CD4-positive, CD25-positive, alpha-beta regulatory T cell (primary cell): ENCODE data around the gene LCP2. TPM values are rescaled to one million over a fixed set of nuclear protein-coding genes. Genes with fewer than 3 reads are reported as not detected.
A peak's percentile ranks its signal among the peaks of the same experiment; 100 is the strongest.
"Not testable (repeated sequence)": the region's sequence is repeated elsewhere in the genome, so short reads cannot be mapped to it uniquely, and the experiment has no call there.

ENCODE experiments used
- ATAC-seq, 2 donors: fragments of 150-1000 bp; cut with Tn5 transposase; one replicate each; pipeline ENCODE4 v1.10.0; 2021; ENCODE audit warnings: low read depth in 2 of 2, moderate number of reproducible peaks in 2 of 2, moderate library complexity in 1 of 2
- DNase-seq, 3 donors: peaks; one replicate each; pipeline versions ENCODE4 v3.0.0 to v3.0.0-alpha.2; 2012 to 2022; ENCODE audit warnings: mixed read lengths in 1 of 3
- H3K27ac ChIP-seq: one replicate; pipeline ENCODE4 v1.7.0; 2013; ENCODE audit warnings: mild to moderate bottlenecking, low read length; ENCODE audit not compliant: insufficient read depth, poor library complexity, severe bottlenecking
- H3K27me3 ChIP-seq: one replicate; pipeline ENCODE4 v1.7.0; 2013; ENCODE audit warnings: low read length; ENCODE audit not compliant: control insufficient read depth, insufficient read depth
- H3K36me3 ChIP-seq: one replicate; pipeline ENCODE4 v1.7.0; 2013; ENCODE audit warnings: mild to moderate bottlenecking, low read length, moderate library complexity; ENCODE audit not compliant: control insufficient read depth, insufficient read depth
- H3K4me1 ChIP-seq: 2 replicates; pipeline ENCODE4 v1.7.0; 2013; ENCODE audit warnings: mild to moderate bottlenecking, low read length; ENCODE audit not compliant: insufficient read depth, control insufficient read depth, poor library complexity, severe bottlenecking
- H3K4me3 ChIP-seq: one replicate; pipeline ENCODE4 v1.7.0; 2013; ENCODE audit warnings: low read depth, mild to moderate bottlenecking, low read length, moderate library complexity
- H3K9me3 ChIP-seq, 2 experiments: 1 replicate in 1 of 2; 2 replicates in 1 of 2; pipeline ENCODE4 v1.7.0; 2013; ENCODE audit warnings: low read length in 2 of 2, mild to moderate bottlenecking in 1 of 2, moderate library complexity in 1 of 2; ENCODE audit not compliant: control insufficient read depth in 2 of 2
- H3K27ac Mint-ChIP-seq, 3 donors: one replicate each; pipeline ENCODE4 v1.8.0; 2020 to 2022; ENCODE audit warnings: mild to moderate bottlenecking in 3 of 3, mixed read lengths in 3 of 3, moderate library complexity in 2 of 3
- H3K27me3 Mint-ChIP-seq: one replicate; pipeline ENCODE4 v1.8.0; 2022; ENCODE audit warnings: mild to moderate bottlenecking, mixed read lengths
- H3K36me3 Mint-ChIP-seq: one replicate; pipeline ENCODE4 v1.8.0; 2020; ENCODE audit warnings: mixed read lengths
- H3K4me1 Mint-ChIP-seq, 4 donors: one replicate each; pipeline ENCODE4 v1.8.0; 2020 to 2022; ENCODE audit warnings: mixed read lengths in 4 of 4, mild to moderate bottlenecking in 1 of 4
- H3K4me3 Mint-ChIP-seq, 4 donors: one replicate each; pipeline ENCODE4 v1.8.0; 2020 to 2022; ENCODE audit warnings: mild to moderate bottlenecking in 4 of 4, mixed read lengths in 4 of 4, moderate library complexity in 3 of 4
- H3K9me3 Mint-ChIP-seq, 7 donors: one replicate each; pipeline ENCODE4 v1.8.0; 2020 to 2022; ENCODE audit warnings: mixed read lengths in 7 of 7, mild to moderate bottlenecking in 3 of 7, moderate library complexity in 2 of 7
- polyA plus RNA-seq, 4 donors: library from polyadenylated mRNA; unstranded; fragments of 300-500 nt; fragmentation: Illumina TruSeq; gene quantifications; one replicate each; pipeline ENCODE4 v1.2.3, GENCODE V29; 2021
- total RNA-seq: library from RNA; stranded (reverse); gene quantifications from one replicate; pipeline ENCODE4 v1.2.3, GENCODE V29; 2022

LCP2 gene
- total and polyA plus RNA-seq, 5 donors from 2014 or later: 164 to 351 (median 197) TPM

DNA sequence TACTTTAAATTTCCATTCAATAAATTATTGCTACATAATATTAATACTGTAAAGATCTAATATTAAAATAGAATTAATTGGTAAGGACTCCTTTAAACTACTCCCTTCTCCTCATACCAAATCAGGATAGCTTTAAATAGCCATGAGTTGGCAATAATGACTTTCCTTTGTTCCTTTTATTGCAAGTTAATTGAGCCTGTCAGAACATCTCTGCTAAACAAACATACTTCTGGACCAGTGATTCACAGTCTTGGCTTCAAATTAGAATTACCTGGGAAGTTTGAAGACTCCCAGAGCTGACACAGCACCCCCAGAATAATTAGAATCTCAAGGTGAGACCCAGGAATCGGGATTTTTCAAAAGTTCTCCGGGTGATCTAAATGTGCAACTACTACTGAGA lies 46.1 kb downstream of the LCP2 start:
- Mint-ChIP-seq H3K4me1 (peaks cover 22 to 62% (median 42%) of the 10 kb centered on the region in 4 donors), H3K4me3 (no peak overlapping the region), H3K27me3 (no peaks in the 10 kb centered on the region), H3K27ac (no peak overlapping the region), H3K9me3 (peaks cover 0 to under 1% (median 0%) of the 10 kb centered on the region in 7 donors), H3K36me3 (peaks cover 83% of the 10 kb centered on the region)
- DNase-seq (no peak), ATAC-seq (no peak)
- Histone ChIP-seq H3K9me3 (no peaks in the 10 kb centered on the region), H3K36me3 (peaks cover 94% of the 10 kb centered on the region), H3K4me3 (no peak overlapping the region), H3K27me3 (no peaks in the 10 kb centered on the region), H3K27ac (peak overlapping the region; percentile 25), H3K4me1 (peaks cover 28% of the 10 kb centered on the region)

DNA sequence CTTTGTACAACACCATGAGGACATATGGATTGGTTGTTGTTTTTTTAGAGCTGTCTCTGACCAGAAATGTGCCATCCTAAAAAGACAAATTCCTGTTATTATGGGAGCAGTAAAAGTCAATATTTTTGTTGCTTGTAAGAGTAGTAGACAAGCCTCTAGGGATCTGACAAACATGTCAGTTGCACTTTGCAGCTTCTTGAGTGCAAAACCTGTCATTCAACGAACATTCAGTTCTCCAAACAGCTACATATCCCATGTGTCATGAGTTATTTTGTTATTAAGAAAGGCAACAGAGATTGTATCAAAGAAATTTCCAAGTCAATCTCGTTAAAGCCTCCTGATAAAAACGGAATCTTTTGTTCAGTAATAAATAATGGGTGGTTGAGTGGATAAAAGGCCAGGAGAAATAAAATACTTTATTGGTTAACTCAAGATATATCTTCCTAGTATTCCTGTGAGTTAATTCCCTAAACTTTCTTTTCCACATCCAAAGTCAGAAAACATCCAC lies 46.7 kb downstream of the LCP2 start:
- H3K27me3 ChIP-seq: no peaks in the 10 kb centered on the region
- peaks cover 28% of the 10 kb centered on the region for H3K4me1 ChIP-seq
- peaks cover 94% of the 10 kb centered on the region for H3K36me3 ChIP-seq
- H3K9me3 Mint-ChIP-seq: peaks cover 0 to 1% (median 0%) of the 10 kb centered on the region in 7 donors
- no peak overlapping the region for H3K4me3 ChIP-seq
- no peaks in the 10 kb centered on the region for H3K9me3 ChIP-seq
- H3K4me3 Mint-ChIP-seq: no peak overlapping the region
- DNase-seq (no peak), ATAC-seq (no peak)
- no peak overlapping the region for H3K27ac Mint-ChIP-seq
- peaks cover 20 to 58% (median 38%) of the 10 kb centered on the region in 4 donors for H3K4me1 Mint-ChIP-seq
- H3K27ac ChIP-seq: no peak overlapping the region
- H3K36me3 Mint-ChIP-seq: peaks cover 82% of the 10 kb centered on the region
- H3K27me3 Mint-ChIP-seq: no peaks in the 10 kb centered on the region

DNA sequence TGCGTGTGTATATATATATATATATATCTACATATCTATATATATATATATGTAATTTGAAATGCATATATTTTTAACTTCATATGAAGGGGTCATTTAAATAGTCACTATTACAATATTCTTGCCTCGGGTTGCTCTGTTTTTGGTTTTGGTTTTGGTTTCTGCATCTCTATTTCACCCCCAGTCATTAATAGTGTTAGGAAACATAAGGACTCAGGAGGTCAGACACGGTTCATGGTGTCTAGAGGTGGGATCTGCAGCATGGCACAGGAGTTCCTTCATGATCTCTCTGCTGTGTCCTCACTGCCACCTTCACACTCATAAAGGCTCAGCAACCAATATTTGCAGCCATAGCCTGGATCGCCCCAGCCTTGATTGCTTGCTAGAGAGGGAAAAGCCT lies 48.2 kb downstream of the LCP2 start:
- Histone ChIP-seq H3K27ac (no peak overlapping the region), H3K27me3 (no peaks in the 10 kb centered on the region), H3K36me3 (peaks cover 83% of the 10 kb centered on the region), H3K4me1 (peaks cover 19% of the 10 kb centered on the region), H3K4me3 (no peak overlapping the region), H3K9me3 (no peaks in the 10 kb centered on the region)
- H3K36me3 Mint-ChIP-seq: peaks cover 76% of the 10 kb centered on the region
- H3K9me3 Mint-ChIP-seq: peaks cover 0 to 2% (median 0%) of the 10 kb centered on the region in 7 donors
- H3K4me3 Mint-ChIP-seq: no peak overlapping the region
- no peaks in the 10 kb centered on the region for H3K27me3 Mint-ChIP-seq
- ATAC-seq (no peak), DNase-seq (no peak)
- H3K4me1 Mint-ChIP-seq: peaks cover 17 to 45% (median 27%) of the 10 kb centered on the region in 4 donors
- H3K27ac Mint-ChIP-seq: peak overlapping the region in 1 of 3 donors; percentile 32

DNA sequence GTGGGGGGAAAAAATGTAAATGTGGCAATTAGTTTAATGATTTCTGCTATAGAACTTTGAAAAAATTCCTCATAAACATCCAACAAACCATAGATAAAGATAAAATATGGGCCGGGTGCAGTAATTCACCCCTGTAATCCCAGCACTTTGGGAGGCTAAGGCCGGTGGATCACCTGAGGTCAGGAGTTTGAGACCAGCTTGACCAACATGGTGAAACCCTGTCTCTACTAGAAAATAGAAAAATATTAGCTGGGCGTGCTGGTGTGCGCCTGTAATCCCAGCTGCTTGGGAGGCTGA lies 48.7 kb downstream of the LCP2 start:
- not testable (repeated sequence) for ATAC-seq, H3K9me3 ChIP-seq, DNase-seq, H3K27me3 ChIP-seq, H3K9me3 Mint-ChIP-seq, H3K4me3 ChIP-seq, H3K27ac ChIP-seq, H3K4me3 Mint-ChIP-seq, H3K27me3 Mint-ChIP-seq
- Histone ChIP-seq H3K4me1 (peaks cover 14% of the 10 kb centered on the region), H3K36me3 (peaks cover 82% of the 10 kb centered on the region)
- peak overlapping the region in 1 of 3 donors; percentile 38 for H3K27ac Mint-ChIP-seq
- H3K4me1 Mint-ChIP-seq: peaks cover 12 to 40% (median 23%) of the 10 kb centered on the region in 4 donors
- H3K36me3 Mint-ChIP-seq: peaks cover 71% of the 10 kb centered on the region

DNA sequence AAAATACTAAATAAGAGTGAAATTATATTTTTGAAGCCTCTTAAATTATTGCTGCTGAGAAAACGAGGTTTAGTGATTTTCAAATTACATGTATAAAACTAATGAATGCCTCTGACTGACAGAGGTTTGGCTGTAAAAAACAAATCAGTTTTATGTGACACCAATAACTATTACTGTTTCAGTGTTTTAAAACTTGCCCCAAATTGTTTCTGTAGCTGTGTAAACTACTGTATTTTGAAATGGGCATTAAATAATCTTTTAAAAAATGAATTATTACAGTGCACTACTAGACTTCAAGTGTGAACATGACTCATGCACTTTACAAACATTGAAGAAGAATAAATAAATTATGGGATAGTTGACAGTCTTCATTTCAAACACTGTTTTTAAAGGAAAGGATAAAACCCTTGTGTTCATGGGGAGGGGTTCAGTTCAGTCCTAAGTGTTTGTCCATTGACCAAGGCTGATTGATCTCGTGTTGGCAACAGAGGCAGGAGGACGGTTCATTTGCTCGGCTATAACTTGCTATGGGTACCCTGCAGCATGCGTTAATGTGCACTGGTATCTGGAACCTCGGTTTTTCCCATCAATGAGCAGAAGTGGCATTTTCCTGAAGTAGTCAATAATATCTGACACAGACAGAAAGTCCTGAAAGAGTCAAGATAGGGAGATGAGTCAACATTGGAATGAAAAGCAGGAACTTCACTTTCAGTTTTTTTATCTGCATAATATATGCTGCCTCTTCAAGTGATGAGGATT lies 49.2 kb downstream of the LCP2 start:
- Mint-ChIP-seq H3K4me1 (peaks cover 8 to 35% (median 17%) of the 10 kb centered on the region in 4 donors), H3K27me3 (no peaks in the 10 kb centered on the region), H3K36me3 (peaks cover 69% of the 10 kb centered on the region), H3K4me3 (no peak overlapping the region), H3K9me3 (peaks cover 0 to 2% (median 0%) of the 10 kb centered on the region in 7 donors), H3K27ac (peak overlapping the region in 1 of 3 donors; percentile 38)
- Histone ChIP-seq H3K27ac (no peak overlapping the region), H3K27me3 (no peaks in the 10 kb centered on the region), H3K4me1 (peaks cover 9% of the 10 kb centered on the region), H3K36me3 (peaks cover 78% of the 10 kb centered on the region), H3K9me3 (no peaks in the 10 kb centered on the region), H3K4me3 (no peak overlapping the region)
- ATAC-seq: no peak
- no peak for DNase-seq

DNA sequence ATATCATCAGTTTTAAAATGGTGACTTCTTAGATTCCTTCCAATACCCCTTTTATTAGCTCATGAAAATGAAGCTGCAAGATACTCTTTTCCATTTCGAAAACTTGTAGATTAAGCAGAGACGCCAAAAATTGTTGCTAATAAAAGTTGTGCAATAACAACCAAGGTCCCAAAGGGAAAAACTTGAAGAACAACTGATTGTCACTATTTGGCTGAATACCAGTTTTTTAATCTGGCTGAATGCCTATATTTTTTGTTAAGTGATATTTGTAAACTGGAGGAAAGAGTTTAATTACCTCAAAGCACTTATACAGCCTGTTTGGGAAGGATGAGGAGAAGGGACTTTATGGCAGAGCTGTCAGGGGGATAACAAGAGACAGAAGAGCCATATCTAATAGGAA lies 50.2 kb downstream of the LCP2 start:
- no peak overlapping the region for H3K27ac ChIP-seq
- Mint-ChIP-seq H3K4me3 (no peak overlapping the region), H3K27me3 (no peaks in the 10 kb centered on the region), H3K9me3 (peaks cover 0 to 2% (median 0%) of the 10 kb centered on the region in 7 donors), H3K36me3 (peaks cover 67% of the 10 kb centered on the region), H3K27ac (peak overlapping the region in 1 of 3 donors; percentile 68), H3K4me1 (peaks cover 8 to 32% (median 17%) of the 10 kb centered on the region in 4 donors)
- ATAC-seq: no peak
- no peak overlapping the region for H3K4me3 ChIP-seq
- no peaks in the 10 kb centered on the region for H3K27me3 ChIP-seq
- H3K4me1 ChIP-seq: no peaks in the 10 kb centered on the region
- no peak for DNase-seq
- H3K9me3 ChIP-seq: no peaks in the 10 kb centered on the region
- H3K36me3 ChIP-seq: peaks cover 68% of the 10 kb centered on the region

DNA sequence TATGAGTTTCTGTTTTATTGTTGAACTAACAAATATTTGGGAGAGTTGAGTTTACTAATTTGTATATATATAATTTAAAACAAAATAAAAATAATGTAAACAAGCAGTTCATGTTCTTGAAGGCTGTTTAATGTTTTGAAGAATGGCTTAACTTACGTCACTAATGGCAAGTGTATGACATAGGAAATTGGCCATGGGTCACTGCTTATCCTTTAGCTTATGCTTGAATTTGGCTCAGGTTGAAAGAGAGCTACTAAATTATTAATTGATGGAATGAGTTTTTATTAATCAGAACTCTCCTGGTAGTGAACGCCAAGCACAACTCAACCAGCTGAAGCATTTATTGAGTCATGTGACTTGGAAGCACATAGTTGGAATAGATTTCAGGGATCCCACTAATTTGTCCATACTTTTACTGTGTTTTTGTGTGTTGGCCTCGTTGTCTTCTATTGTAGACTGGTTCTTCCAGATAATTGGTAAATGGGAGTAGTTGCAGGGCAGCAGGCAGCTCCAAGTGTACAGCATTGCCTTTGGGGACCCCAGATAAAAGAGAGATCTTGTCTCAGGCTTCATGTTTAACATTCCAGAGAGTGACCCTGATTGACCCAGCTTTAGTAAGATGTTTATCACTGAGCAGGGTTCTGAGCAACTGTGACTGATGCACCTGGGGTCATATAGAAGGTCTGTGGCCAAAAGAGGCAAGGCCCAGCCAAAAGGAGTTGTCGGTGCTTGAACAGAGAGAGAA lies 51.3 kb downstream of the LCP2 start:
- Mint-ChIP-seq H3K9me3 (peaks cover 0 to 2% (median 0%) of the 10 kb centered on the region in 7 donors), H3K27me3 (no peaks in the 10 kb centered on the region), H3K4me3 (no peak overlapping the region), H3K36me3 (peaks cover 56% of the 10 kb centered on the region), H3K4me1 (peaks cover 8 to 27% (median 17%) of the 10 kb centered on the region in 4 donors), H3K27ac (peak overlapping the region in 2 of 3 donors; percentile 28 to 69)
- H3K27me3 ChIP-seq: no peaks in the 10 kb centered on the region
- H3K9me3 ChIP-seq: no peaks in the 10 kb centered on the region
- no peaks in the 10 kb centered on the region for H3K4me1 ChIP-seq
- DNase-seq (no peak), ATAC-seq (no peak)
- H3K36me3 ChIP-seq: peaks cover 57% of the 10 kb centered on the region
- no peak overlapping the region for H3K27ac ChIP-seq
- H3K4me3 ChIP-seq: no peak overlapping the region
